ENCODE data around the gene ATP2A1. TPM values are rescaled to one million over a fixed set of nuclear protein-coding genes. Genes with fewer than 3 reads are reported as not detected.

Gene ATP2A1
- total and polyA plus RNA-seq, 2 of the 4 experiments (the other 2 are of a cell fraction) = under 0.01 to 0.63 TPM

GRCh38 chr16:28899882-28900590, 21.7 kb downstream of the ATP2A1 start:
- Histone ChIP-seq H4K8ac (ENCODE audit: low read depth in 2 of 2, low read length in 2 of 2) (0 out of 4 replicates have a peak overlapping the region, but pooled peaks of 1 of the 2 experiments have one; percentile 33), H2BK20ac (ENCODE audit: low read depth, low read length) (no peak overlapping the region), H3K27me3 (ENCODE audit: control insufficient read depth, insufficient read depth, low read length) (no peaks in the 10 kb centered on the region), H3K36me3 (ENCODE audit: control insufficient read depth, insufficient read depth, low read length) (peaks cover 2% of the 10 kb centered on the region; the same call in 1 of the 2 replicates), H4K91ac (ENCODE audit: insufficient read depth, low read depth, low read length) (no peak overlapping the region; the same call in 1 of the 2 replicates), H3K79me1 (ENCODE audit: low read depth in 1 of 2, low read length in 2 of 2) (no peaks in the 10 kb centered on the region), H2AFZ (replicated peaks; ENCODE audit: low read length, poor library complexity) (no peak overlapping the region), H3K14ac (replicated peaks; ENCODE audit: low read depth, low read length) (no peak overlapping the region; the same call in 1 of the 2 replicates), H2AK9ac (replicated peaks; ENCODE audit: low read depth, low read length, poor library complexity) (no peak overlapping the region), H4K5ac (ENCODE audit: low read depth, low read length) (no peak overlapping the region), H3K9me1 (ENCODE audit: insufficient read depth, low read length) (no peaks in the 10 kb centered on the region), H3K9me3 (ENCODE audit: control insufficient read depth, insufficient read depth, low read length) (no peaks in the 10 kb centered on the region), H2BK15ac (ENCODE audit: low read depth, low read length) (no peak overlapping the region), H3K56ac (ENCODE audit: extremely low read depth, insufficient read depth, low read length) (no peak overlapping the region), H3K4ac (ENCODE audit: low read depth, low read length) (no peak overlapping the region; the same call in 1 of the 2 replicates), H2AK5ac (ENCODE audit: low read depth, low read length) (no peak overlapping the region), H2BK120ac (ENCODE audit: low read depth, low read length) (no peak overlapping the region), H3K9ac (ENCODE audit: low read depth, low read length) (no peak overlapping the region), H3K23ac (ENCODE audit: low read depth, low read length) (no peak overlapping the region), H4K20me1 (ENCODE audit: insufficient read depth, low read length) (no peaks in the 10 kb centered on the region), H3K18ac (ENCODE audit: low read depth, low read length) (no peak overlapping the region), H3K4me3 (ENCODE audit: insufficient read depth, low read depth, low read length) (no peak overlapping the region), H3K27ac (ENCODE audit: insufficient read depth, low read length) (no peak overlapping the region), H3K4me1 (ENCODE audit: control insufficient read depth, insufficient read depth, low read length) (no peaks in the 10 kb centered on the region), H2BK5ac (ENCODE audit: low read depth, low read length, poor library complexity, severe bottlenecking) (peak overlapping the region; percentile 5), H3K4me2 (ENCODE audit: low read depth, low read length) (no peak overlapping the region)
- DNase-seq (no peak), ATAC-seq (ENCODE audit: low read depth) (no peak)
- dilution Hi-C loops (cut with HindIII; ENCODE audit: low sequenced_read_pairs, unreplicated experiment) (no loop called here), intact Hi-C loops (cut with micrococcal nuclease) (no loop called here), in situ Hi-C loops (cut with MboI; ENCODE audit: low sequenced_read_pairs) (no loop called here)
- no peak for TF ChIP-seq CTCF (conservative IDR thresholded peaks at IDR 0.05; ENCODE audit: low read depth, low read length)
- no peak for TF ChIP-seq RFX5 (IDR thresholded peaks at IDR 0.05; ENCODE audit: low read depth, low read length)
- no peak for TF ChIP-seq FOS (IDR thresholded peaks at IDR 0.05; ENCODE audit: low read depth, low read length)
- no peak for TF ChIP-seq BHLHE40 (IDR thresholded peaks at IDR 0.05; ENCODE audit: low read depth, low read length)
- no peak for TF ChIP-seq RAD21 (IDR thresholded peaks at IDR 0.05; ENCODE audit: low read length)
- TF ChIP-seq CHD1 (IDR thresholded peaks at IDR 0.05; ENCODE audit: low read depth, low read length) = no peak
- WGBS, 2 experiments (ENCODE audit: extremely low coverage in 2 of 2, insufficient read length in 1 of 2) = 92% methylated on average over 4 of the region's 11 CpGs; no CpG with 5 or more reads in 1 of the 2 experiments
- BruUV-seq (replicated peaks) = no TSS peak
- POLR2A ChIA-PET (ENCODE audit: unreplicated experiment) = no interaction called here
- CTCF ChIA-PET = no interaction called here
